ENCODE measurements around the gene NR4A2. TPM values are rescaled to one million over a fixed set of nuclear protein-coding genes. Genes with fewer than 3 reads are reported as not detected.
A peak's percentile ranks its signal among the peaks of the same experiment; 100 is the strongest.
"Not testable (repeated sequence)": the region's sequence is repeated elsewhere in the genome, so short reads cannot be mapped to it uniquely, and the experiment has no call there.

Gene NR4A2
- total RNA-seq, 1 donor from 2014 or later, result 0.17 TPM

DNA sequence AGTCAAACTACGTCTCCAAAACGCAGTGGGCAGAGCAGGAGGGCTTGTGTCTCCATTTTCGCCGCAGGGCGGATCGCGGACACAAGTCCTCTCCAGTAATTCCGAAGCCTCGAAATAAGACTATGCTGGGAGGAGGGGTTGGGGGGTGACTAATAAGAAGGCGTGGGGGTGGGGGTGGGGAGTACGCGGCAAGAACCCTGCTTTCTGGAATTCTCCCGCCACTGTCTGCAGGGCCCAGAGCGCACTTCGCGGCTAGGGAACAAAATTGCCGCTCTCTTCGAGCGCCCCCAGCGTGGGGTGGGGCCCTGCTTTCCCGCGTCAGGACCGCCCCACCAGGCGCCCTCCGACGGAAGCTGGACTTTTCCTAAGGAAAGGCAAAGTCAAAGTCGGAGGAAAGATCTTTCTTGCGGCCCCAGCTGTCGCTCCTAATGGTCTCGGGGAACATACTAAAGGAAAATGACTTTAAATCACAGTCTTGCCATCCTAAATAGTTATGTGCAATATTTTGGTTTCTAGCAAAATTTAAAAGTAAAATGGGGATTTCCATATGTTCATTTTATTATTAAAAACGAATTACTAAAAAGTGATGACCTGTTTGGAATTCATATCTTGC, 11.9 kb downstream of the NR4A2 start:
- peak; percentile 26 for DNase-seq

GRCh38 chr2:156319811-156320485, 12.6 kb downstream of the NR4A2 start:
- peak; percentile 20 for DNase-seq

DNA sequence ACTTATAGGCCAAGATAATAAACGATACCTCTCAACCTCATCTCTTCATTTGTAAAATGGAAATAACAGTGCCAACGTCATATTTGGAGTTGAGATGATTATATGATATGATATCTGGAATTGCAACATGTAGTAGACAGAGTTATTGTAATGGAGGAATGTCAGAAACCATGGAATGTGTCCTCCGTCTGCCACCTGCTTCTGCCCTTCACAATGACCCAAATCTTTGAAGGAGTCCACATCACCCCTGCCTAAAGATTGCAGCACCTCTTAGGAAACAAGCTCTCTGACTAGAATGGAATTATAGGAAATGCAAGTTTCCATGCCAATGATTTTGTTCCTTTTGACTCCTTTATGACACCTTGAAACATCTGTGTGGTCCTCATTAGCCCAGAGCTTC, 14.9 kb downstream of the NR4A2 start:
- no peak for DNase-seq

DNA sequence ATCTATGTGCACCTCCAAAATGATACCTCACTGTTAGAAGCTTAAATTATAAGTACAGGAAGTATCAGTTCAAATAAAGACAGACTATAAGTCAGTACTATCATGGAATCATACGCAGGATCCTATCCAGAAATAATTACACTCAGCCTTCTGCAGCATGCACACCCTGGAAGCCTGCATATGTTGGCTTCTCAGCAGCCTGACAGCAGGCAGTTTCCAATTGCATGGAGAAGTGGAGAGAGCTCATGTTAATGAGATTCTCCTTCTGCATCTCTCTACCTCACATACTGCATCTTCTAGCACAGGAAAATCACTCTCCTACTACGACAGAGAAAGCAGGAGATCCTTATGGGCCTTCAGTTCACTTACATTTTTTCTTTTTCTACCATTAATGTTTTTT, 20.5 kb downstream of the NR4A2 start:
- DNase-seq, result no peak

- no peak for DNase-seq
Measured at GRCh38 chr2:156310773-156311172, 21.7 kb downstream of the NR4A2 start.

DNA sequence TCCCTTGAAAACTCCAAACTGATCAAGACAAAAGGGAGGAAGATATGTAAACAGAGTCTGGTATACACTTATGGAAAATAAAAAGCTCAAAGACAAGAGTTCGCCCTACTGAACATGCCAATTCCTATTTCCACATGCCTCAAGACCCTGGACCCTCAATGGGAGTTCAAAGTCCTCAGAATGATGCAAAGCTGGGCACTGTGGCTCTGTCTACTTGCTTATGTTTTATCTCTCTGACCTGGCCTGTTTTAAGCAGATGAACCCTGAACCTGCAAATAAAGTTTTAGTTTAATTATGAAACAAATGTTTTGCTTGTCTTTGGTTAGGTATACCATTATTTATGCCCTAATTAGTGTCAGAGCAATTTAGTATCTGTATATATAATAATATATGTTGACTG, 22.6 kb downstream of the NR4A2 start:
- DNase-seq, result no peak

DNA sequence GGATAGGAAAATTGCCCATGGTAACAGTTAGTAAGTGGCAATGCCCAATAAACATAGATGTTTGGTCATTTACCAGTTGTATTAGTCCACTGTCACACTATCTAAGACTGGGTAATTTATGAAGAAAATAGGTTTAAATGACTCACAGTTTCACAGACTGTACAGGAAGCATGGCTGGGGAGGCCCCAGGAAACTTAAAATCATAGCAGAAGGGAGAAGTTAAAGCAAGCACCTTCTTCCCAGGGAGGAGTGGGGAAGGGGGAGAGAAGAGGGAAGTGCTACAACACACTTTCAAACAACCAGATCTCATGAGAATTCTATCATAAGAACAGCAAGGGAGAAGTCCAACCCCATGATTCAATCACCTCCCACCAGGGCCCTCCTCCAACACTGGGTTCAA, 23.4 kb downstream of the NR4A2 start:
- DNase-seq, result no peak

DNA sequence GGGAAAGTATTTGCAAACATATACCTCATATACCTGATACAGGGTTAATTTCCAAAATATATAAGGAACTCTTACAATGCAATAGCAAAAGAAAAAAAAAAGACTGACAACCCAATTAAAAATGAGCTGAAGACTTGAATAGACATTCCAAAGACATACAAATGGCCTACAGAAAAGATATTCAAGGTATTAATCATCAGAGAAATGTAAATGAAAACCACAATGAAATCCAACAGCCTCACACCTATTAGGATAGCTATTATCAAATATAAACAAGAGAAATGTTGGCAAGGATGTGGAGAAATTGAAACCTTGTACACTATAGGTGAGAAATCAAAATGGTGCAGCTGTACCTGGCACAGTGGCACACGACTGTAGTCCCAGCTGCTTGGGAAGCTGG, 25.7 kb downstream of the NR4A2 start:
- no peak for DNase-seq

GRCh38 chr2:156305121-156305520, 27.4 kb downstream of the NR4A2 start:
- DNase-seq, result no peak

DNA sequence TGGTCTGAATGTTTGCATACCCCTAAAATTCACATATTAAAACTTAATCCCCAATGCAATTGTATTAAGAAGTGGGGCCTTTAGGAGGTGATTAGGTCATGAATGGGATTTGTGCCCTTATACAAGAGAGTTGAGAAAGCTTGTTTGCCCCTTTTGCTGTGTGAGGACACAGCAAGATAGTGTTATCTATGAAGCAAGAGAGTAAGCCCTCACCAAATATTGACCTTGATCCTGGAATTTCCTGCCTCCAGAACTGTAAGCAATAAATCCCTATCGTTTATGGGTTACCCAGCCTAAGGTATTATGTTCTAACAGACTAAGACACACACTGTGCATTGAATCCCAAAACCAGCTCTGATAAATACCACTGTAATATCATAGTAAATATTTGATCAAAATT, 32.2 kb downstream of the NR4A2 start:
- DNase-seq, result no peak

- no peak for DNase-seq
Measured at GRCh38 chr2:156294945-156295580, 37.5 kb downstream of the NR4A2 start.

DNA sequence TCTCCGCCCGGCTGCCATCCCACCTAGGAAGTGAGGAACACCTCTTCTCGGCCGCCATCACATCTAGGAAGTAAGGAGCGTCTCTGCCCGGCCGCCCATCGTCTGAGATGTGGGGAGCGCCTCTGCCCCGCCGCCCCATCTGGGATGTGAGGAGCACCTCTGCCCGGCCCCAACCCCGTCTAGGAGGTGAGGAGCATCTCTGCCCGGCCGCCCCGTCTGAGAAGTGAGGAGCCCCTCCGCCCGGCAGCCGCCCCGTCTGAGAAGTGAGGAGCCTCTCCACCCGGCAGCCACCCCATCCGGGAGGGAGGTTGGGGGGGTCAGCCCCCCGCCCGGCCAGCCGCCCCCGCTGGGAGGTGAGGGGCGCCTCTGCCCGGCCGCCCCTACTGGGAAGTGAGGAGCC, 39.1 kb downstream of the NR4A2 start:
- DNase-seq, result not testable (repeated sequence)

DNA sequence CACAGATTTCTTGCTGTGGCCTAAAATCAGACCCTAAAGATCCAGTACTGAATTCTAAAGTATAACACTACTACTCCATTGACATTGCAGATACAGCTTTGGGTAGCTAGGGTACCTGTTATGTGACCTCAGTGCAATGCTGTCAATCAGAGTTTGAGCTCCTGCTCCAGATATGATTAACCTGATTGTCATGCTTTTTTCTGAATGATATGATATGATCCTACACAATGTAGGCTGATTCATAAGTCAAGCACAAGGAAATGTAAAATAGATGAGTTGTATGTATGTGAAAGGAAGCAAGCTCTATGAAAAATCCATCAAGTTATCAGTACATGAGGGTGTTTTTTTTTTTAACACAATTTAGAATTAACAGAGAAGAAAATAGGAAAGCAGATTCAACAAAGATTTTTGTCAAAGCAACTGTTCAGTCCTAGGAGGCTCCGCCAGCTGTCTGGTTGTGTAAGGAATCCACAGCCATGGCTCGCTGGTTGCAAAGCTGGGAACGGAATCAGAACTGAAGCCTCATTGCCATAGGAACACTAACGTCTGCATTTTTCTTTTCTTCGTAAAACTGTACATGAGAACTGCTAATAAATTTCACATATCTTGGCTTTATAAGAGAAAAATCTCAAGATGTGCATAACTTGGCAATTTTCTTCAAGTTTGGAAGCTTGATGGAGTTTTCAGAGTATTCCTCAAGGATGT, 52.9 kb downstream of the NR4A2 start:
- no peak for DNase-seq

Other genes starting within 250 kb of the NR4A2 start
- 68.1 and 105 TPM in 2 replicates for gene GPD2, start 103.7 kb upstream of the NR4A2 start, total RNA-seq